HEK293 (cell line): Measurements from ENCODE around the gene FKBP7.
A peak's percentile ranks its signal among the peaks of the same experiment; 100 is the strongest.

Source experiments
- CTCF ChIA-PET: fragments of 350-600 bp; formaldehyde crosslinking; extraction: SDS; loops from one replicate; lab custom pipeline; 2021; ENCODE audit warnings: antibody characterized with exemption; lab: Yijun Ruan, JAX
- POLR2A ChIA-PET: fragments of 300-600 bp; formaldehyde crosslinking; extraction: SDS; loops from one replicate; lab custom pipeline; 2020; ENCODE audit warnings: antibody characterized with exemption, inconsistent platforms; lab: Yijun Ruan, JAX
- H3K27ac ChIP-seq: fragments of 200-500 bp; sonication (Bioruptor generic); 2 replicates; pipeline ENCODE4 v1.5.1; 2014; ENCODE audit warnings: low read depth, low read length, control low read depth, inconsistent platforms; ENCODE audit errors: extremely low read depth
- H3K36me3 ChIP-seq, 2 experiments: fragments of 200-500 bp in 1 of 2; sonication (Bioruptor generic) in 1 of 2; 1 replicate in 1 of 2; 2 replicates in 1 of 2; pipeline ENCODE4 v1.5.1; 2014 to 2017; ENCODE audit warnings: inconsistent platforms in 2 of 2, low read length in 2 of 2; ENCODE audit not compliant: control insufficient read depth in 2 of 2, insufficient read depth in 1 of 2
- H3K4me1 ChIP-seq: fragments of 200-500 bp; sonication (Bioruptor generic); 2 replicates; pipeline ENCODE4 v1.5.1; 2014; ENCODE audit warnings: mild to moderate bottlenecking, low read length, inconsistent platforms; ENCODE audit not compliant: control insufficient read depth, insufficient read depth
- H3K4me3 ChIP-seq: 2 replicates; pipeline ENCODE4 v1.5.1; 2011; ENCODE audit warnings: low read depth, mild to moderate bottlenecking, control low read depth, low read length, moderate library complexity
- H3K9me3 ChIP-seq: fragments of 200-500 bp; sonication (Bioruptor generic); 2 replicates; pipeline ENCODE4 v1.5.1; 2014; ENCODE audit warnings: low read depth, low read length, inconsistent platforms; ENCODE audit not compliant: control insufficient read depth, insufficient read depth
- GLI2 ChIP-seq: fragments of 450-650 bp; formaldehyde crosslinking; IDR thresholded peaks from 2 replicates; pipeline ENCODE4; 2017; ENCODE audit warnings: missing biosample characterization, missing genetic modification characterization, low read depth, borderline replicate concordance
- GLI4 ChIP-seq: fragments of 450-650 bp; formaldehyde crosslinking; IDR thresholded peaks from 2 replicates; pipeline ENCODE4 v1.5.1; 2016; ENCODE audit warnings: missing biosample characterization, missing genetic modification characterization
- HOXD13 ChIP-seq: sonication (generic); formaldehyde crosslinking; IDR thresholded peaks from 2 replicates; pipeline ENCODE4 v1.8.0; 2022; ENCODE audit warnings: missing genetic modification reagents, borderline replicate concordance
- KLF10 ChIP-seq: fragments of 450-650 bp; IDR thresholded peaks from 2 replicates; pipeline ENCODE4 v1.5.1; 2018; ENCODE audit warnings: missing biosample characterization, mild to moderate bottlenecking, missing genetic modification characterization
- OVOL3 ChIP-seq: fragments of 450-650 bp; formaldehyde crosslinking; IDR thresholded peaks from 2 replicates; pipeline ENCODE4 v1.5.1; 2016; ENCODE audit warnings: missing biosample characterization, missing genetic modification characterization
- SP2 ChIP-seq: fragments of 450-650 bp; formaldehyde crosslinking; IDR thresholded peaks from 2 replicates; pipeline ENCODE4 v1.5.1; 2016; ENCODE audit warnings: missing biosample characterization, missing genetic modification characterization
- YY2 ChIP-seq: fragments of 450-650 bp; formaldehyde crosslinking; IDR thresholded peaks from 2 replicates; pipeline ENCODE4 v1.5.1; 2016; ENCODE audit warnings: missing biosample characterization, missing genetic modification characterization
- ZFP37 ChIP-seq: fragments of 450-650 bp; formaldehyde crosslinking; IDR thresholded peaks from 2 replicates; pipeline ENCODE4 v1.5.1; 2016; ENCODE audit warnings: missing biosample characterization, missing genetic modification characterization
- ZNF114 ChIP-seq: fragments of 450-650 bp; formaldehyde crosslinking; IDR thresholded peaks from 2 replicates; pipeline ENCODE4 v1.5.0; 2017; ENCODE audit warnings: missing biosample characterization, missing genetic modification characterization
- ZNF155 ChIP-seq: fragments of 450-650 bp; formaldehyde crosslinking; IDR thresholded peaks from 2 replicates; pipeline ENCODE4 v1.5.1; 2016; ENCODE audit warnings: missing biosample characterization, missing genetic modification characterization
- ZNF16 ChIP-seq: fragments of 450-650 bp; formaldehyde crosslinking; IDR thresholded peaks from 2 replicates; pipeline ENCODE4 v1.5.1; 2016; ENCODE audit warnings: low read depth, missing biosample characterization, missing genetic modification characterization
- ZNF184 ChIP-seq: fragments of 450-650 bp; IDR thresholded peaks from 2 replicates; pipeline ENCODE4 v1.5.1; 2018; ENCODE audit warnings: missing biosample characterization, mild to moderate bottlenecking, missing genetic modification characterization
- ZNF311 ChIP-seq: fragments of 450-650 bp; formaldehyde crosslinking; IDR thresholded peaks from 2 replicates; pipeline ENCODE4 v1.5.1; 2017; ENCODE audit warnings: missing biosample characterization, missing genetic modification characterization, borderline replicate concordance
- ZNF324 ChIP-seq: fragments of 450-650 bp; formaldehyde crosslinking; IDR thresholded peaks from 2 replicates; pipeline ENCODE4 v1.5.1; 2016; ENCODE audit warnings: missing biosample characterization, missing genetic modification characterization
- ZNF433 ChIP-seq: fragments of 450-650 bp; formaldehyde crosslinking; IDR thresholded peaks from 2 replicates; pipeline ENCODE4 v1.5.1; 2016; ENCODE audit warnings: missing biosample characterization, missing genetic modification characterization, low read depth
- ZNF747 ChIP-seq: fragments of 450-650 bp; formaldehyde crosslinking; IDR thresholded peaks from 2 replicates; pipeline ENCODE4 v1.5.1; 2016; ENCODE audit warnings: missing biosample characterization, missing genetic modification characterization
- ZNF785 ChIP-seq: fragments of 450-650 bp; formaldehyde crosslinking; IDR thresholded peaks from 2 replicates; pipeline ENCODE4 v1.5.1; 2016; ENCODE audit warnings: missing biosample characterization, missing genetic modification characterization
- TF ChIP-seq, protein P1 (sequence below): fragments of 450-650 bp; formaldehyde crosslinking; IDR thresholded peaks from 2 replicates; pipeline ENCODE4 v1.5.1; 2016; ENCODE audit warnings: missing biosample characterization, missing genetic modification characterization
- TF ChIP-seq, protein P2 (sequence below): fragments of 450-650 bp; formaldehyde crosslinking; IDR thresholded peaks from 2 replicates; pipeline ENCODE4 v1.5.1; 2016; ENCODE audit warnings: missing biosample characterization, missing genetic modification characterization
- TF ChIP-seq, protein P3 (sequence below): fragments of 450-650 bp; formaldehyde crosslinking; IDR thresholded peaks from 2 replicates; pipeline ENCODE4 v1.5.1; 2016; ENCODE audit warnings: missing biosample characterization, missing genetic modification characterization
- TF ChIP-seq, protein P4 (sequence below): fragments of 450-650 bp; formaldehyde crosslinking; IDR thresholded peaks from 2 replicates; pipeline ENCODE4 v1.5.1; 2017; ENCODE audit warnings: missing biosample characterization, missing genetic modification characterization

FKBP7 gene

DNA sequence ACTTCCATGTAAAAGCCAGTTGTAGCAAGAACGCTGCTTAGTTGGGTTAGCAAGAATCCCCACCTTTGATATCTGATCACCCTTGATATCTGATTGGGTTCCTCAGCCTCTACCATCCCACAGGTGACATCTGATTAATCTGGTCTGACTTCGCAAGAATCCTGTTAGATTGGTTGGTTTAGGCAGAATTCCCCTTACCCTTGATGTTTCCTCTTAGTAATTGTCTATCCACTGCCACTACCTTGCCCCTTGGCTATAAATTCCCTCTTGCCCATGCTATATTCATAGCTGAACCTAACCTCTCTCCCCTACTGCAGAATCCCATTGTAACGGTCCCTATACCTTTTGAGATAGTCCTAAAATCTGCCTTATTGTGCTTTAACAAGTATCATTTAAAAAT is 60.5 kb downstream of the FKBP7 start:
- Histone ChIP-seq H3K9me3 (no peaks in the 10 kb centered on the region), H3K36me3 (no peaks in the 10 kb centered on the region), H3K4me3 (no peak overlapping the region), H3K4me1 (no peaks in the 10 kb centered on the region), H3K27ac (no peak overlapping the region)
- TF ChIP-seq, protein P1, sequence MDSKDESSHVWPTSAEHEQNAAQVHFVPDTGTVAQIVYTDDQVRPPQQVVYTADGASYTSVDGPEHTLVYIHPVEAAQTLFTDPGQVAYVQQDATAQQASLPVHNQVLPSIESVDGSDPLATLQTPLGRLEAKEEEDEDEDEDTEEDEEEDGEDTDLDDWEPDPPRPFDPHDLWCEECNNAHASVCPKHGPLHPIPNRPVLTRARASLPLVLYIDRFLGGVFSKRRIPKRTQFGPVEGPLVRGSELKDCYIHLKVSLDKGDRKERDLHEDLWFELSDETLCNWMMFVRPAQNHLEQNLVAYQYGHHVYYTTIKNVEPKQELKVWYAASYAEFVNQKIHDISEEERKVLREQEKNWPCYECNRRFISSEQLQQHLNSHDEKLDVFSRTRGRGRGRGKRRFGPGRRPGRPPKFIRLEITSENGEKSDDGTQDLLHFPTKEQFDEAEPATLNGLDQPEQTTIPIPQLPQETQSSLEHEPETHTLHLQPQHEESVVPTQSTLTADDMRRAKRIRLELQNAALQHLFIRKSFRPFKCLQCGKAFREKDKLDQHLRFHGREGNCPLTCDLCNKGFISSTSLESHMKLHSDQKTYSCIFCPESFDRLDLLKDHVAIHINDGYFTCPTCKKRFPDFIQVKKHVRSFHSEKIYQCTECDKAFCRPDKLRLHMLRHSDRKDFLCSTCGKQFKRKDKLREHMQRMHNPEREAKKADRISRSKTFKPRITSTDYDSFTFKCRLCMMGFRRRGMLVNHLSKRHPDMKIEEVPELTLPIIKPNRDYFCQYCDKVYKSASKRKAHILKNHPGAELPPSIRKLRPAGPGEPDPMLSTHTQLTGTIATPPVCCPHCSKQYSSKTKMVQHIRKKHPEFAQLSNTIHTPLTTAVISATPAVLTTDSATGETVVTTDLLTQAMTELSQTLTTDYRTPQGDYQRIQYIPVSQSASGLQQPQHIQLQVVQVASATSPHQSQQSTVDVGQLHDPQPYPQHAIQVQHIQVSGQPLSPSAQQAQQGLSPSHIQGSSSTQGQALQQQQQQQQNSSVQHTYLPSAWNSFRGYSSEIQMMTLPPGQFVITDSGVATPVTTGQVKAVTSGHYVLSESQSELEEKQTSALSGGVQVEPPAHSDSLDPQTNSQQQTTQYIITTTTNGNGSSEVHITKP = peak; percentile 34; the same call in 1 of the 2 replicates
- TF ChIP-seq, protein P2, sequence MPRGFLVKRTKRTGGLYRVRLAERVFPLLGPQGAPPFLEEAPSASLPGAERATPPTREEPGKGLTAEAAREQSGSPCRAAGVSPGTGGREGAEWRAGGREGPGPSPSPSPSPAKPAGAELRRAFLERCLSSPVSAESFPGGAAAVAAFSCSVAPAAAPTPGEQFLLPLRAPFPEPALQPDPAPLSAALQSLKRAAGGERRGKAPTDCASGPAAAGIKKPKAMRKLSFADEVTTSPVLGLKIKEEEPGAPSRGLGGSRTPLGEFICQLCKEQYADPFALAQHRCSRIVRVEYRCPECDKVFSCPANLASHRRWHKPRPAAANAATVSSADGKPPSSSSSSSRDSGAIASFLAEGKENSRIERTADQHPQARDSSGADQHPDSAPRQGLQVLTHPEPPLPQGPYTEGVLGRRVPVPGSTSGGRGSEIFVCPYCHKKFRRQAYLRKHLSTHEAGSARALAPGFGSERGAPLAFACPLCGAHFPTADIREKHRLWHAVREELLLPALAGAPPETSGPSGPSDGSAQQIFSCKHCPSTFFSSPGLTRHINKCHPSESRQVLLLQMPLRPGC (tag by site-specific recombination) = no peak
- TF ChIP-seq ZNF311 = no peak
- no peak for TF ChIP-seq ZNF433 (tag by site-specific recombination)
- no peak for TF ChIP-seq YY2 (tag by site-specific recombination)
- ChIA-PET POLR2A (interaction anchor here (1.1 kb wide), 3 partner anchors 9 to 306 kb away, joined by 4 to 7 read pairs (median 5); no protein-coding TSS in a partner anchor), CTCF (interaction anchor here (1.2 to 2.8 kb wide), 8 partner anchors 13 to 306 kb away, joined by 3 to 19 read pairs (median 7); partner anchors contain the start of gene RBM45)

DNA sequence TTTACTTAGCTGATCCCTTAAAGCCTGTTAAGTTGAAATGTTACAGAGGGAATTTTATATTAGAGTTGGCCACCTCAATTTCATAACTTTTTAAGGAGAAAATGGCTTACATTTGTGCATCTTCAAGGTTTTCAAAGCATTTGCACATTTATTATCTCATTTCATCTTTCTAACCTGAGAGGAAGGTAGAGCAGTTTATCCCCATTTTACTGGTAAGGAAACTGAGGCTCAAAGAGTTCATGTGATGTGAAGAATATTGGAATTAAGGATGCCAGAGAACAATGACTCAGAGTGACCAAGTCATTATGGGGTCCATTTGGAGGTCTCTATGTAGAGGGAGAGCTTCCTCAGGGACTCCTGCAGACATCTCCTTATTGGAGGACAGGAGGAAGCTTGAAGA is 62.4 kb downstream of the FKBP7 start:
- Histone ChIP-seq H3K27ac (no peak overlapping the region), H3K4me3 (no peak overlapping the region), H3K36me3 (no peaks in the 10 kb centered on the region), H3K4me1 (no peaks in the 10 kb centered on the region), H3K9me3 (no peaks in the 10 kb centered on the region)
- POLR2A ChIA-PET = interaction anchor here (0.6 to 2.9 kb wide), 2 partner anchors 35 to 304 kb away, joined by 3 to 33 read pairs; partner anchors contain the start of genes PJVK, PRKRA and RBM45
- CTCF ChIA-PET = interaction anchor here (0.9 to 3.9 kb wide), 3 partner anchors 25 to 303 kb away, joined by 3 to 37 read pairs (median 7); partner anchors contain the start of gene RBM45
- TF ChIP-seq ZFP37 (no peak), ZNF324 (tag by site-specific recombination) (no peak), SP2 (no peak), ZNF184 (no peak), HOXD13 (CRISPR knock-in tag) (no peak), GLI2 (tag by site-specific recombination) (no peak), ZNF785 (tag by site-specific recombination) (no peak), ZNF155 (tag by site-specific recombination) (no peak), OVOL3 (tag by site-specific recombination) (no peak), ZNF114 (tag by site-specific recombination) (no peak), GLI4 (tag by site-specific recombination) (no peak), ZNF16 (tag by site-specific recombination) (no peak), ZNF747 (tag by site-specific recombination) (no peak), KLF10 (tag by site-specific recombination) (no peak)
- TF ChIP-seq, protein P3, sequence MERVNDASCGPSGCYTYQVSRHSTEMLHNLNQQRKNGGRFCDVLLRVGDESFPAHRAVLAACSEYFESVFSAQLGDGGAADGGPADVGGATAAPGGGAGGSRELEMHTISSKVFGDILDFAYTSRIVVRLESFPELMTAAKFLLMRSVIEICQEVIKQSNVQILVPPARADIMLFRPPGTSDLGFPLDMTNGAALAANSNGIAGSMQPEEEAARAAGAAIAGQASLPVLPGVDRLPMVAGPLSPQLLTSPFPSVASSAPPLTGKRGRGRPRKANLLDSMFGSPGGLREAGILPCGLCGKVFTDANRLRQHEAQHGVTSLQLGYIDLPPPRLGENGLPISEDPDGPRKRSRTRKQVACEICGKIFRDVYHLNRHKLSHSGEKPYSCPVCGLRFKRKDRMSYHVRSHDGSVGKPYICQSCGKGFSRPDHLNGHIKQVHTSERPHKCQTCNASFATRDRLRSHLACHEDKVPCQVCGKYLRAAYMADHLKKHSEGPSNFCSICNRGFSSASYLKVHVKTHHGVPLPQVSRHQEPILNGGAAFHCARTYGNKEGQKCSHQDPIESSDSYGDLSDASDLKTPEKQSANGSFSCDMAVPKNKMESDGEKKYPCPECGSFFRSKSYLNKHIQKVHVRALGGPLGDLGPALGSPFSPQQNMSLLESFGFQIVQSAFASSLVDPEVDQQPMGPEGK (tag by site-specific recombination) = no peak
- TF ChIP-seq, protein P4, sequence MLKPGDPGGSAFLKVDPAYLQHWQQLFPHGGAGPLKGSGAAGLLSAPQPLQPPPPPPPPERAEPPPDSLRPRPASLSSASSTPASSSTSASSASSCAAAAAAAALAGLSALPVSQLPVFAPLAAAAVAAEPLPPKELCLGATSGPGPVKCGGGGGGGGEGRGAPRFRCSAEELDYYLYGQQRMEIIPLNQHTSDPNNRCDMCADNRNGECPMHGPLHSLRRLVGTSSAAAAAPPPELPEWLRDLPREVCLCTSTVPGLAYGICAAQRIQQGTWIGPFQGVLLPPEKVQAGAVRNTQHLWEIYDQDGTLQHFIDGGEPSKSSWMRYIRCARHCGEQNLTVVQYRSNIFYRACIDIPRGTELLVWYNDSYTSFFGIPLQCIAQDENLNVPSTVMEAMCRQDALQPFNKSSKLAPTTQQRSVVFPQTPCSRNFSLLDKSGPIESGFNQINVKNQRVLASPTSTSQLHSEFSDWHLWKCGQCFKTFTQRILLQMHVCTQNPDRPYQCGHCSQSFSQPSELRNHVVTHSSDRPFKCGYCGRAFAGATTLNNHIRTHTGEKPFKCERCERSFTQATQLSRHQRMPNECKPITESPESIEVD (tag by site-specific recombination) = no peak
